Lung (tissue), 12 donors: ENCODE measurements around the gene ADK. TPM values are rescaled to one million over a fixed set of nuclear protein-coding genes. Genes with fewer than 3 reads are reported as not detected.

Experiments
- ATAC-seq: fragments of 200-7000 bp; cut with Tn5 transposase; one replicate; pipeline ENCODE4 v1.9.1; 2020; ENCODE audit warnings: moderate number of reproducible peaks; ENCODE audit not compliant: insufficient read depth, low FRiP score
- DNase-seq, 3 donors: peaks; one replicate each; pipeline ENCODE4 v3.0.0-alpha.2; 2013 to 2017
- H3K27ac ChIP-seq, 2 donors: one replicate each; pipeline ENCODE4 v1.5.1; 2013; ENCODE audit warnings: mild to moderate bottlenecking in 2 of 2, moderate library complexity in 2 of 2, control low read depth in 1 of 2, inconsistent platforms in 1 of 2, low read depth in 1 of 2, low read length in 1 of 2
- H3K27me3 ChIP-seq, 3 donors: one replicate each; pipeline ENCODE4 v1.5.1; 2013; ENCODE audit warnings: low read length in 2 of 3; ENCODE audit not compliant: control insufficient read depth in 3 of 3, insufficient read depth in 3 of 3
- H3K36me3 ChIP-seq, 4 donors: one replicate each; pipeline ENCODE4 v1.5.1; 2013; ENCODE audit warnings: low read length in 4 of 4, mild to moderate bottlenecking in 1 of 4, moderate library complexity in 1 of 4; ENCODE audit not compliant: control insufficient read depth in 4 of 4, insufficient read depth in 4 of 4
- H3K4me1 ChIP-seq, 5 donors: one replicate each; pipeline ENCODE4 v1.5.1; 2013; ENCODE audit warnings: low read length in 5 of 5, mild to moderate bottlenecking in 2 of 5, moderate library complexity in 1 of 5; ENCODE audit not compliant: control insufficient read depth in 5 of 5, insufficient read depth in 5 of 5
- H3K4me3 ChIP-seq: one replicate; pipeline ENCODE4 v1.5.1; 2013; ENCODE audit warnings: mild to moderate bottlenecking, control low read depth, moderate library complexity
- H3K9ac ChIP-seq, 2 donors: one replicate each; pipeline ENCODE4 v1.5.1; 2013; ENCODE audit warnings: low read length in 2 of 2, control low read depth in 1 of 2; ENCODE audit not compliant: insufficient read depth in 1 of 2
- H3K9me3 ChIP-seq, 4 donors: one replicate each; pipeline ENCODE4 v1.5.1; 2013; ENCODE audit warnings: low read length in 3 of 4, mild to moderate bottlenecking in 1 of 4, moderate library complexity in 1 of 4; ENCODE audit not compliant: control insufficient read depth in 4 of 4, insufficient read depth in 3 of 4
- WGBS, 2 donors: extraction: QIAGEN DNeasy Blood & Tissue Kit; methylation state at CpG; one replicate each; pipeline ENCODE4 v1.1.7; 2013; 5-methylcytosine and 5-hydroxymethylcytosine counted together
- polyA plus RNA-seq, 2 donors: library from polyadenylated mRNA; stranded (reverse); fragments of 200-250 nt; gene quantifications; one replicate each; pipeline ENCODE4 v1.2.1, GENCODE V29; 2013
- total RNA-seq, 2 donors: library from RNA; depleted of rRNA in 1 of 2; stranded (reverse); fragments of >200 nt in 1 of 2; gene quantifications; one replicate each; pipeline ENCODE4 v1.2.1, GENCODE V29; 2014 to 2021
- TF ChIP-seq, protein P1 (sequence below): IDR thresholded peaks from 2 replicates; pipeline ENCODE4 v1.5.1; 2012; ENCODE audit warnings: mild to moderate bottlenecking; ENCODE audit errors: control extremely low read depth, extremely low read depth
- donor health status: control.
- donor health status: control.
- donor health status: Bipolar disorder and iron deficiency.
- donor health status: healthy.
- donor health status: DM: yes; HTN: yes; CAD: no.

Gene ADK
- total and polyA plus RNA-seq, 4 donors, result 31.6 to 82.3 (median 42.9) TPM

DNA sequence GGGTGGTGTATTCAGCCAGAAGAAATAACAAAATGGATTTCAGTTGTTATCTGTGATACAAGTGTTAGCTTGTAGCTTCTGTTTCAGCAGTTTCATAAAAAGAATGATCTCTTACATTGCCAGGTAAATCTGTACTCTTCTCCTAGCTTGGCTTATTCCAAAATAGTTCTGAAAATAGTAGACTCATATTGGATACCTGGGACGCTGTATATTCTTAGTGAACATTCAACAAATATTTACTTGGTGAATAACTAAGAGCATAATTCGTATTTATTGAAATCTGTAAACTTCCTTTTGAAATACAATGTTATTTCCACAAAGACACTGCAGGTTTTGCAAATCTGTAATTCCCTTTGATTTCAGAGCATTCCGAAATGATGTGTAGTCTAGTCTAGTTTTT is 249.2 kb downstream of the ADK start:
- WGBS, 2 donors, result 87% methylated on average over 3 of the region's 3 CpGs
- TF ChIP-seq, protein P1, sequence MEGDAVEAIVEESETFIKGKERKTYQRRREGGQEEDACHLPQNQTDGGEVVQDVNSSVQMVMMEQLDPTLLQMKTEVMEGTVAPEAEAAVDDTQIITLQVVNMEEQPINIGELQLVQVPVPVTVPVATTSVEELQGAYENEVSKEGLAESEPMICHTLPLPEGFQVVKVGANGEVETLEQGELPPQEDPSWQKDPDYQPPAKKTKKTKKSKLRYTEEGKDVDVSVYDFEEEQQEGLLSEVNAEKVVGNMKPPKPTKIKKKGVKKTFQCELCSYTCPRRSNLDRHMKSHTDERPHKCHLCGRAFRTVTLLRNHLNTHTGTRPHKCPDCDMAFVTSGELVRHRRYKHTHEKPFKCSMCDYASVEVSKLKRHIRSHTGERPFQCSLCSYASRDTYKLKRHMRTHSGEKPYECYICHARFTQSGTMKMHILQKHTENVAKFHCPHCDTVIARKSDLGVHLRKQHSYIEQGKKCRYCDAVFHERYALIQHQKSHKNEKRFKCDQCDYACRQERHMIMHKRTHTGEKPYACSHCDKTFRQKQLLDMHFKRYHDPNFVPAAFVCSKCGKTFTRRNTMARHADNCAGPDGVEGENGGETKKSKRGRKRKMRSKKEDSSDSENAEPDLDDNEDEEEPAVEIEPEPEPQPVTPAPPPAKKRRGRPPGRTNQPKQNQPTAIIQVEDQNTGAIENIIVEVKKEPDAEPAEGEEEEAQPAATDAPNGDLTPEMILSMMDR, result no peak
- Histone ChIP-seq H3K4me1 (no peaks in the 10 kb centered on the region), H3K36me3 (peaks cover 0 to 2% (median 0%) of the 10 kb centered on the region in 4 donors), H3K4me3 (no peak overlapping the region), H3K27ac (no peak overlapping the region), H3K9me3 (peaks cover 0 to 3% (median 0%) of the 10 kb centered on the region in 4 donors), H3K27me3 (no peaks in the 10 kb centered on the region), H3K9ac (no peak overlapping the region)
- ATAC-seq (no peak), DNase-seq (no peak)

DNA sequence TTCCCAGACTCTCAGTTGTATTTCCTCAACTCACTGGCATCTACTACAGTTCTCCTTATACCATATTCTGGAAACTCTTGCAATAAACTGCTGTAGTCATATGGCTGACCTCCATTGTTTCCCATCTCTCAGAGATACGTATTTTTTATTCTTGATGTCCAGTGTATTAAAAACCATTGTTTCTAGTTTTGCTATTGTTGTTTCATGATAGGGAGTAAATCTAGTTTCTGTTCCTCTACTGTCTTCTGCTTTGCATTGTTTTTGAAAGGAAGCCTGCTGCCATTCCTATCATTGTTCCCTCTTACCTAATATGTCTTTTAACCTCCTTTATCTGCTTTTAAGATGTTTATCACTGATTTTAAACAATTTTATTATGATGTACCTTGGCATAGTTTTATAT is 255.0 kb downstream of the ADK start:
- Histone ChIP-seq H3K9ac (no peak overlapping the region), H3K9me3 (peaks cover 0 to 3% (median 0%) of the 10 kb centered on the region in 4 donors), H3K4me1 (no peaks in the 10 kb centered on the region), H3K36me3 (peaks cover 0 to 1% (median 0%) of the 10 kb centered on the region in 4 donors), H3K4me3 (no peak overlapping the region), H3K27me3 (no peaks in the 10 kb centered on the region), H3K27ac (no peak overlapping the region)
- ATAC-seq, result no peak
- 65 to 69% methylated on average over 1 of the region's 1 CpG for WGBS, 2 donors
- TF ChIP-seq, protein P1, result no peak
- DNase-seq, result no peak

DNA sequence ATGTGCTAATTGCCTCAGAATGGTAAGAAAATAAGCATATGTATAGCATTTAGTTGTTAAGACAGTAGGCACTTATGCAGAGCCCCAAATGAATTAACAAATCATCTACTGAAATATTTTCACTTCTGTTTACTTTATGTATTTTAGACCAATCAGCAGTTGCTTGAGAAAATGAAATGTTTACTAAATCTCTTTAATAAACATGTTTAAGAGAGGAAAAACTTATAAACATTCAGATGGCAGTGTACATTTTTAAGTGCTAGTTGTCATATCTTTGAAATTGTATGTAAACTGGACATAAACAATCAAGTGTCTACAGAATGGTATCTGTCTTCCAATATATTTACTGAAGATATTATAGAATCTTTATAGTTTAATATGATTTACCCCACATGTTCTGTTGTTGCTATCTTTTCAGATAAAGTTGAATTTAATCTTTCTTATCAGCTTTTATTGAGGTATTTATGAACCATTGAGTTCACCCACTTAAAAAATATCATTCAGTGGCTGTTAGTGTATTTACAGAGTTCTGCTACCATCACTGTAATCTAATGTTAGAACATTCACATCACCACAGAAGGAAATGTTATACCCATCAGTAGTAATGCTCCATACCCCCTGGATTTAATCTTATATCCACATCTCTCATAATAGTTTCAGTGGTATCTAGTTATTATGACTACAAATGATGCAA is 264.3 kb downstream of the ADK start:
- no peak overlapping the region for H3K4me3 ChIP-seq
- H3K9ac ChIP-seq, result no peak overlapping the region
- peaks cover 0 to 5% (median 2%) of the 10 kb centered on the region in 4 donors for H3K36me3 ChIP-seq
- DNase-seq, result peak in 2 of 3 donors; percentile 60 to 78
- no peaks in the 10 kb centered on the region for H3K9me3 ChIP-seq
- H3K4me1 ChIP-seq, result peaks cover 0 to 25% (median 2%) of the 10 kb centered on the region in 5 donors
- TF ChIP-seq, protein P1, result no peak
- no peak for ATAC-seq
- H3K27ac ChIP-seq, result no peak overlapping the region
- no peaks in the 10 kb centered on the region for H3K27me3 ChIP-seq

DNA sequence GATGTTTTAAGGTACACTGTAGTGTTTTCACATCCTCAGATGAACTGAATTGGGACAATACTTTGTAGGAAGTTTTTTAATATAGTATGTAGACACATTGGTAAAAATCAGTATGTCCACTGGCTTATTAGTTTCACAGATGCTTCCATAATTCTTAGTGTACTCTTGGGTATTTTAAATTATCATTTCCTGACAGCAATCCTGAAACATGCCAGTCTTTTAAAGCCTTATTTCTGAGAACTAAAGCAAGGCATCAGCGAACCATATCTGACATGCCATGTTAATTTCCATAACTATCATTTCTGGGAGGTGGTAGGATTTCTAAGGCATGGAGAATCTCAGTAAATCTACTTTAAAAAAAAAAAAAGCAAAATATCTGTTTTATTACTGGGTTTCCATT is 266.4 kb downstream of the ADK start:
- 89 to 98% methylated on average over 1 of the region's 1 CpG for WGBS, 2 donors
- ATAC-seq (no peak), DNase-seq (no peak)
- Histone ChIP-seq H3K4me1 (peaks cover 0 to 25% (median 2%) of the 10 kb centered on the region in 5 donors), H3K9me3 (no peaks in the 10 kb centered on the region), H3K27me3 (no peaks in the 10 kb centered on the region), H3K4me3 (no peak overlapping the region), H3K9ac (no peak overlapping the region), H3K36me3 (peaks cover 0 to 3% (median 0%) of the 10 kb centered on the region in 4 donors), H3K27ac (no peak overlapping the region)
- TF ChIP-seq, protein P1, result no peak
